Amniotic epithelial cell (primary cell): ENCODE data around the gene ZFY.
A peak's percentile ranks its signal among the peaks of the same experiment; 100 is the strongest.

ENCODE experiments used
- DNase-seq: peaks from one replicate; pipeline ENCODE4 v3.0.0-alpha.2; 2010; ENCODE audit warnings: low read depth

Gene ZFY

GRCh38 chrY:2934861-2935715 is at the start of gene ZFY:
ZFY (plus strand) TSS chrY:2935381; CDS start chrY:2953937, 18,556 bp downstream.
- DNase-seq = peak; percentile 37

GRCh38 chrY:2885880-2886279 is 49.3 kb upstream of the ZFY start:
- no peak for DNase-seq

GRCh38 chrY:2887386-2887785 is 47.8 kb upstream of the ZFY start:
- peak; percentile 87 for DNase-seq

- DNase-seq = peak; percentile 90
Measured at GRCh38 chrY:2887955-2888354, 47.2 kb upstream of the ZFY start.

GRCh38 chrY:2893471-2893870 is 41.7 kb upstream of the ZFY start:
- peak; percentile 74 for DNase-seq

GRCh38 chrY:2896050-2896449 is 39.1 kb upstream of the ZFY start:
- no peak for DNase-seq

GRCh38 chrY:2907356-2907755 is 27.8 kb upstream of the ZFY start:
- peak; percentile 78 for DNase-seq

GRCh38 chrY:2913066-2913815 is 21.9 kb upstream of the ZFY start:
- DNase-seq = peak; percentile 50

- DNase-seq = no peak
Measured at GRCh38 chrY:2934078-2934477, 1.1 kb upstream of the ZFY start.

GRCh38 chrY:2935716-2936435 is 695 bp downstream of the ZFY start:
- peak; percentile 87 for DNase-seq

GRCh38 chrY:2936436-2936750 is 1.2 kb downstream of the ZFY start:
- no peak for DNase-seq

GRCh38 chrY:2937149-2937548 is 2.0 kb downstream of the ZFY start:
- DNase-seq = no peak

- DNase-seq = no peak
Measured at GRCh38 chrY:2949590-2950252, 14.5 kb downstream of the ZFY start.

- no peak for DNase-seq
Measured at GRCh38 chrY:2950655-2951054, 15.5 kb downstream of the ZFY start.

- peak; percentile 42 for DNase-seq
Measured at GRCh38 chrY:2952912-2953311, 17.7 kb downstream of the ZFY start.

- no peak for DNase-seq
Measured at GRCh38 chrY:2954735-2955134, 19.6 kb downstream of the ZFY start.

GRCh38 chrY:2955561-2955960 is 20.4 kb downstream of the ZFY start:
- DNase-seq = no peak

- DNase-seq = no peak
Measured at GRCh38 chrY:2962061-2962460, 26.9 kb downstream of the ZFY start.

GRCh38 chrY:2964814-2965213 is 29.6 kb downstream of the ZFY start:
- DNase-seq = no peak

- no peak for DNase-seq
Measured at GRCh38 chrY:2965629-2966028, 30.4 kb downstream of the ZFY start.

GRCh38 chrY:2969561-2969960 is 34.4 kb downstream of the ZFY start:
- DNase-seq = peak; percentile 67

- DNase-seq = no peak
Measured at GRCh38 chrY:2972708-2973107, 37.5 kb downstream of the ZFY start.
